Fibroblast of skin of left biceps (primary cell): ENCODE results near the gene FKBP4.

ENCODE experiments used
- DNase-seq, 2 experiments: peaks; one replicate each; pipeline ENCODE4 v3.0.0-alpha.2; 2013; ENCODE audit warnings: low read depth in 2 of 2

Gene FKBP4

GRCh38 chr12:2853626-2854025 is 58.9 kb downstream of the FKBP4 start:
- peak; percentile 49 to 54 for DNase-seq
